Endothelial cell of umbilical vein (primary cell): ENCODE results near the gene DOCK1.
"Not testable (repeated sequence)": the region's sequence is repeated elsewhere in the genome, so short reads cannot be mapped to it uniquely, and the experiment has no call there.

Source experiments
- CTCF ChIP-seq, 2 donors: IDR thresholded peaks; 1 replicate in 1 of 2; 2 replicates in 1 of 2; pipeline ENCODE4 v1.5.1; 2011; ENCODE audit warnings: low read length in 2 of 2, mild to moderate bottlenecking in 2 of 2, moderate library complexity in 2 of 2, control low read depth in 1 of 2, inconsistent platforms in 1 of 2, low read depth in 1 of 2; ENCODE audit not compliant: insufficient read depth in 1 of 2; ENCODE audit errors: extremely low read depth in 1 of 2
- FOS ChIP-seq: IDR thresholded peaks from 2 replicates; pipeline ENCODE4 v1.6.1; 2011; ENCODE audit warnings: mild to moderate bottlenecking, low read length, moderate library complexity, borderline replicate concordance; ENCODE audit not compliant: insufficient read depth
- JUN ChIP-seq: IDR thresholded peaks from 2 replicates; pipeline ENCODE4 v1.6.1; 2011; ENCODE audit warnings: borderline replicate concordance, low read depth; ENCODE audit not compliant: insufficient read length, insufficient read depth
- MAX ChIP-seq: IDR thresholded peaks from 2 replicates; pipeline ENCODE4 v1.6.1; 2011; ENCODE audit not compliant: insufficient read depth, insufficient read length
- POLR2A ChIP-seq: IDR thresholded peaks from 2 replicates; pipeline ENCODE4 v1.6.1; 2012; ENCODE audit warnings: low read depth, mild to moderate bottlenecking, control low read depth, low read length

GRCh38 chr10:126899529-126899928, 5.7 kb upstream of the DOCK1 start:
- TF ChIP-seq MAX; CTCF (IDR thresholded peaks at IDR 0.05; ENCODE audit: extremely low read depth in 1 of 2, insufficient read depth in 1 of 2, low read depth in 1 of 2, low read length in 2 of 2); POLR2A; FOS; JUN: not testable (repeated sequence)
